Adipose tissue (tissue), 3 donors: Measurements from ENCODE around the gene FOXC1. TPM values are rescaled to one million over a fixed set of nuclear protein-coding genes. Genes with fewer than 3 reads are reported as not detected.

Experiments used
- H3K27ac ChIP-seq: one replicate; pipeline ENCODE4 v1.5.1; 2013; ENCODE audit warnings: low read depth, low read length
- WGBS, 3 donors: extraction: QIAGEN DNeasy Blood & Tissue Kit; methylation state at CpG; one replicate each; pipeline ENCODE4 v1.1.7; 2013; 5-methylcytosine and 5-hydroxymethylcytosine counted together
- polyA plus RNA-seq, 3 donors: library from polyadenylated mRNA; stranded (reverse); fragments of 200-250 nt; gene quantifications; one replicate each; pipeline ENCODE4 v1.2.3, GENCODE V29; 2013
- donor health status: healthy with polysubstance abuse.
- donor health status: Bipolar disorder and iron deficiency.
- donor health status: healthy.

Gene FOXC1
- polyA plus RNA-seq, 3 donors: 0.64 to 7.3 (median 5.5) TPM

GRCh38 chr6:1607516-1608221 lies 2.0 kb upstream of the FOXC1 start:
- H3K27ac ChIP-seq: no peak overlapping the region
- WGBS, 3 donors: 13 to 28% (median 20%) methylated on average over 32 of the region's 32 CpGs

- H3K27ac ChIP-seq: no peak overlapping the region
- 9 to 13% (median 10%) methylated on average over 59 of the region's 59 CpGs for WGBS, 3 donors
Measured at GRCh38 chr6:1608222-1609040, 1.3 kb upstream of the FOXC1 start.

- 1 to 2% (median 2%) methylated on average over 43 to 58 of the region's 58 CpGs for WGBS, 3 donors
- H3K27ac ChIP-seq: no peak overlapping the region
Measured at GRCh38 chr6:1609041-1609647, 571 bp upstream of the FOXC1 start.

DNA sequence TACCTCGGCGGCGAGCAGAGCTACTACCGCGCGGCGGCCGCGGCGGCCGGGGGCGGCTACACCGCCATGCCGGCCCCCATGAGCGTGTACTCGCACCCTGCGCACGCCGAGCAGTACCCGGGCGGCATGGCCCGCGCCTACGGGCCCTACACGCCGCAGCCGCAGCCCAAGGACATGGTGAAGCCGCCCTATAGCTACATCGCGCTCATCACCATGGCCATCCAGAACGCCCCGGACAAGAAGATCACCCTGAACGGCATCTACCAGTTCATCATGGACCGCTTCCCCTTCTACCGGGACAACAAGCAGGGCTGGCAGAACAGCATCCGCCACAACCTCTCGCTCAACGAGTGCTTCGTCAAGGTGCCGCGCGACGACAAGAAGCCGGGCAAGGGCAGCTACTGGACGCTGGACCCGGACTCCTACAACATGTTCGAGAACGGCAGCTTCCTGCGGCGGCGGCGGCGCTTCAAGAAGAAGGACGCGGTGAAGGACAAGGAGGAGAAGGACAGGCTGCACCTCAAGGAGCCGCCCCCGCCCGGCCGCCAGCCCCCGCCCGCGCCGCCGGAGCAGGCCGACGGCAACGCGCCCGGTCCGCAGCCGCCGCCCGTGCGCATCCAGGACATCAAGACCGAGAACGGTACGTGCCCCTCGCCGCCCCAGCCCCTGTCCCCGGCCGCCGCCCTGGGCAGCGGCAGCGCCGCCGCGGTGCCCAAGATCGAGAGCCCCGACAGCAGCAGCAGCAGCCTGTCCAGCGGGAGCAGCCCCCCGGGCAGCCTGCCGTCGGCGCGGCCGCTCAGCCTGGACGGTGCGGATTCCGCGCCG lies 994 bp downstream of the FOXC1 start:
- H3K27ac ChIP-seq: peak overlapping the region; percentile 77
- 1 to 3% (median 3%) methylated on average over 82 to 101 of the region's 101 CpGs for WGBS, 3 donors

DNA sequence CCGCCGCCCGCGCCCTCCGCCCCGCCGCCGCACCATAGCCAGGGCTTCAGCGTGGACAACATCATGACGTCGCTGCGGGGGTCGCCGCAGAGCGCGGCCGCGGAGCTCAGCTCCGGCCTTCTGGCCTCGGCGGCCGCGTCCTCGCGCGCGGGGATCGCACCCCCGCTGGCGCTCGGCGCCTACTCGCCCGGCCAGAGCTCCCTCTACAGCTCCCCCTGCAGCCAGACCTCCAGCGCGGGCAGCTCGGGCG lies 1.5 kb downstream of the FOXC1 start:
- no peak overlapping the region for H3K27ac ChIP-seq
- 2 to 7% (median 2%) methylated on average over 23 to 38 of the region's 38 CpGs for WGBS, 3 donors

DNA sequence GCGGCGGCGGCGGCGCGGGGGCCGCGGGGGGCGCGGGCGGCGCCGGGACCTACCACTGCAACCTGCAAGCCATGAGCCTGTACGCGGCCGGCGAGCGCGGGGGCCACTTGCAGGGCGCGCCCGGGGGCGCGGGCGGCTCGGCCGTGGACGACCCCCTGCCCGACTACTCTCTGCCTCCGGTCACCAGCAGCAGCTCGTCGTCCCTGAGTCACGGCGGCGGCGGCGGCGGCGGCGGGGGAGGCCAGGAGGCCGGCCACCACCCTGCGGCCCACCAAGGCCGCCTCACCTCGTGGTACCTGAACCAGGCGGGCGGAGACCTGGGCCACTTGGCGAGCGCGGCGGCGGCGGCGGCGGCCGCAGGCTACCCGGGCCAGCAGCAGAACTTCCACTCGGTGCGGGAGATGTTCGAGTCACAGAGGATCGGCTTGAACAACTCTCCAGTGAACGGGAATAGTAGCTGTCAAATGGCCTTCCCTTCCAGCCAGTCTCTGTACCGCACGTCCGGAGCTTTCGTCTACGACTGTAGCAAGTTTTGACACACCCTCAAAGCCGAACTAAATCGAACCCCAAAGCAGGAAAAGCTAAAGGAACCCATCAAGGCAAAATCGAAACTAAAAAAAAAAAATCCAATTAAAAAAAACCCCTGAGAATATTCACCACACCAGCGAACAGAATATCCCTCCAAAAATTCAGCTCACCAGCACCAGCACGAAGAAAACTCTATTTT lies 2.0 kb downstream of the FOXC1 start:
- WGBS, 3 donors: 4 to 7% (median 5%) methylated on average over 53 to 71 of the region's 71 CpGs
- no peak overlapping the region for H3K27ac ChIP-seq

GRCh38 chr6:1612299-1612973 lies 2.7 kb downstream of the FOXC1 start:
- H3K27ac ChIP-seq: no peak overlapping the region
- 36 to 40% (median 37%) methylated on average over 10 of the region's 10 CpGs for WGBS, 3 donors

DNA sequence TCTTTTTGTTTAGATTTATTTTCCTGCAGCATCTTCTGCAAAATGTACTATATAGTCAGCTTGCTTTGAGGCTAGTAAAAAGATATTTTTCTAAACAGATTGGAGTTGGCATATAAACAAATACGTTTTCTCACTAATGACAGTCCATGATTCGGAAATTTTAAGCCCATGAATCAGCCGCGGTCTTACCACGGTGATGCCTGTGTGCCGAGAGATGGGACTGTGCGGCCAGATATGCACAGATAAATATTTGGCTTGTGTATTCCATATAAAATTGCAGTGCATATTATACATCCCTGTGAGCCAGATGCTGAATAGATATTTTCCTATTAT lies 3.2 kb downstream of the FOXC1 start:
- H3K27ac ChIP-seq: no peak overlapping the region
- 31 to 51% (median 40%) methylated on average over 7 of the region's 7 CpGs for WGBS, 3 donors

DNA sequence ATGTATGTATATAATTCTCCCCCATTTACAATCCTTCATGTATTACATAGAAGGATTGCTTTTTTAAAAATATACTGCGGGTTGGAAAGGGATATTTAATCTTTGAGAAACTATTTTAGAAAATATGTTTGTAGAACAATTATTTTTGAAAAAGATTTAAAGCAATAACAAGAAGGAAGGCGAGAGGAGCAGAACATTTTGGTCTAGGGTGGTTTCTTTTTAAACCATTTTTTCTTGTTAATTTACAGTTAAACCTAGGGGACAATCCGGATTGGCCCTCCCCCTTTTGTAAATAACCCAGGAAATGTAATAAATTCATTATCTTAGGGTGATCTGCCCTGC lies 3.6 kb downstream of the FOXC1 start:
- 29 to 43% (median 33%) methylated on average over 3 of the region's 3 CpGs for WGBS, 3 donors
- no peak overlapping the region for H3K27ac ChIP-seq

DNA sequence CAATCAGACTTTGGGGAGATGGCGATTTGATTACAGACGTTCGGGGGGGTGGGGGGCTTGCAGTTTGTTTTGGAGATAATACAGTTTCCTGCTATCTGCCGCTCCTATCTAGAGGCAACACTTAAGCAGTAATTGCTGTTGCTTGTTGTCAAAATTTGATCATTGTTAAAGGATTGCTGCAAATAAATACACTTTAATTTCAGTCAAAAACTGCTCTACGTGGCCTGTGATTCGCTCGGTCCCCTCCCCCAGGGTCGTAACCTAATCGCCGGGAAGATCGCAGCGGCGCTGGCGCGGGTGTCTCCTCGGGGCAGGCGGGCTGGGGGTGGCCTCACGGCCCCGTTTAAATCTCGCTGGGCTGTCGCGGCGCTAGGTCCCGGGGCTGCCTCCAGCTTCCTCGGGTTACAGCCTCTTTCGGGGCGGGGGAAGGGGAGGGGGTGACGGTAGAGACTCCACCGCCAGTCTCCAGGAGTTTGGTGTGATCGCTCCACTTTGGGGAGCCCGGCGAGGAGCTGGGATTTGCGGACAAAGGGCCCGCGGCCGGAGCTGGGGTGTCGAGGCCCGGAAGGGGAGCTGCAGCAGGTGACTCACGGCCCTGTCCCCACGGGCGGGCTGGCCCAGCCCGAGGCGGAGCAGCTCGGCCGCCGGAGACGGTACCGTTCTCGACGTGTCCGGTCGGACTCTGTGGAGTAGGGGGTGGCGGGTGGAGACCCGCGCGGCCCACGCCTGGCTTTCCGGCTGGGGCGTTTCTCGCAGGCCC lies 4.2 kb downstream of the FOXC1 start:
- H3K27ac ChIP-seq: no peak overlapping the region
- WGBS, 3 donors: 12 to 21% (median 12%) methylated on average over 53 to 60 of the region's 60 CpGs

- H3K27ac ChIP-seq: no peak overlapping the region
- WGBS, 3 donors: 11 to 23% (median 20%) methylated on average over 61 to 85 of the region's 85 CpGs
Measured at GRCh38 chr6:1614448-1615150, 4.9 kb downstream of the FOXC1 start.

- 51 to 69% (median 59%) methylated on average over 50 of the region's 50 CpGs for WGBS, 3 donors
- no peak overlapping the region for H3K27ac ChIP-seq
Measured at GRCh38 chr6:1615151-1615852, 5.6 kb downstream of the FOXC1 start.

DNA sequence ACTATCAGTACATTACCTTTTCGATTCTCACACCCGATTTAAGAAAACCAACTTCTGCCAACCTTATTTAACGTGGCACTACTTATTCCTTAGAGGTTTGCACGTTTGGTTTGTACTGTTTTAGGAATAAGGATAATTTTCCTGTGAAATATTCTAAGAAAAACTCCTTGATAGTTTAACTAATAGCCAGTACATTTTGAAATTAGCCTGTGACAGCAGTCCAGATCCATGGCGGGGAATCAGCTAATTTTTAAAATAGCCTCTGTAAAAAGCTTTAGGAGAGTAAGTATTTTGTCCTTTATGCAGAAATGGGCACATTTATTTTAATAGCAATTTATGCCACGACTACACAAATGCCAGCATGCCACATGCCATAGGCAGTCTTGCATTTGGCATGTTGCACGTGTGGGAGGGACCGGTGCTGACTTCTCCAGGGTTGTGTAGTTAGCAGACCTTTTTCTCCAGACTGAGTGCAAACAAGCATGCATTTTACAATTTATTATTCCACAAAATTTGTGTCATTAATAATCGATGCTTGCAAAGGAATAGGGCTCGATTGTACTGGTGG lies 6.2 kb downstream of the FOXC1 start:
- H3K27ac ChIP-seq: no peak overlapping the region
- WGBS, 3 donors: 87 to 91% (median 89%) methylated on average over 10 of the region's 10 CpGs

DNA sequence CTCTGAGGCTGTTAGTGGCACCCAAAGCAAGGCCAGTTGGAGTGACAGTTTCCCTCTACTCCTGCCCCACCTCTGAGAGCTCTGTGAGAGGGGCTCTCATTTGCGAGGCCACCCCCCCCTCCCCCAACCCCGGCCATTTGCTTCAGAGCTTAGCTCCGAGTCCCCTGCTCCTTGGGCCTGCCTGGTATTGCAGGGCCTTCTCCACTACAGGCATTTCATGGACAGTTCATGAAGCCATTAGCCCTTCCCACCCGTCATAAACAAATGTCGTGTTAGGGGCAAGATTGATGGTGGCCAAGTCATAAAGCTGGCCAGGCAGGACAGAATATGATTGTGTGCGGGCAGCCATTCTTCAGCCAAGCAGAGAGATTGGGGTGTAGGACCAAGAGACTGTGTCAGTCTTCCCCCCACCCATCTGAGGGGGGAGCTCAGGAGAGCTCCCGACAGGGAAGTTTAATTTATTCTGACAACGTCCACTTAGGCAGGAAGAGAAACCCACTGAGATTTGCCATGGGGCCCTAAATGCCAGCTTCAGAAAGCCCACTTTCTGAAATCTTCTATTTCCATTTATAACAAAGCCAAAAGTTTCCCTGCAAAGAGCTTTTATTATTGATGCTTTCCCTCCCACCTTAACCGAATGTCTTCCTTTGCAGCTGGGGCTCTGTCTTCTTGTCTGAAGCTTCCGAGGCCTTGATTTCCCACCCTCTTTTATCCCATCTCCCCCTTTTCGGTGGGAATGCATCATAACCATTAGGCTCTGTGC lies 7.2 kb downstream of the FOXC1 start:
- 80 to 89% (median 85%) methylated on average over 11 of the region's 11 CpGs for WGBS, 3 donors
- H3K27ac ChIP-seq: no peak overlapping the region
